Stimulated activated CD8-positive, alpha-beta memory T cell treated with anti-CD3 and anti-CD28 coated beads, Interleukin-4, amount 100 ng/mL, for 24 hours (primary cell): ENCODE data around the gene HEYL.

Experiments used
- DNase-seq: peaks from one replicate; pipeline ENCODE4 v3.0.0-alpha.2; 2020; ENCODE audit warnings: low read depth

Gene HEYL

GRCh38 chr1:39666772-39667171, 27.3 kb upstream of the HEYL start:
- DNase-seq: no peak

GRCh38 chr1:39663559-39663958, 24.1 kb upstream of the HEYL start:
- no peak for DNase-seq

DNA sequence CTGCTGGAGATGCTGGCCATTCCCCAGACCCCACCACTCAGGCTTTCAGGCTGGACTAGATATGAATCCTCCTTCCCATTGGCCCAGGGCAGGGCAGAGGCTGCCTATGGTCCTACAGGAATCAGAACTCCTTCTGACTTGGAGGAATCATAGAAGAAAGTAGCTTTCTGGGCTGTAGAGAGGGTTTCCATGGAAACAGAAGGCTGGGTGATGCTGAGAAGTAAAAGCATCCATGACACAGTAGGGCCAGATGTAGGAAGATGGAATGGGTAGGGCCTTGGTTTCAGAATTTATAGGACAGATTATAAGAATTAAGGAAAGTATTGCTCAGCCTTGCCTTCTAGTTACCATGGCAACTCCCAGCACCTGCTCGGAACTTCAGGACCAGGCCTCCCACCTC, 23.4 kb upstream of the HEYL start:
- no peak for DNase-seq

GRCh38 chr1:39659538-39659937, 20.1 kb upstream of the HEYL start:
- DNase-seq: no peak

GRCh38 chr1:39659110-39659509, 19.7 kb upstream of the HEYL start:
- DNase-seq: no peak

DNA sequence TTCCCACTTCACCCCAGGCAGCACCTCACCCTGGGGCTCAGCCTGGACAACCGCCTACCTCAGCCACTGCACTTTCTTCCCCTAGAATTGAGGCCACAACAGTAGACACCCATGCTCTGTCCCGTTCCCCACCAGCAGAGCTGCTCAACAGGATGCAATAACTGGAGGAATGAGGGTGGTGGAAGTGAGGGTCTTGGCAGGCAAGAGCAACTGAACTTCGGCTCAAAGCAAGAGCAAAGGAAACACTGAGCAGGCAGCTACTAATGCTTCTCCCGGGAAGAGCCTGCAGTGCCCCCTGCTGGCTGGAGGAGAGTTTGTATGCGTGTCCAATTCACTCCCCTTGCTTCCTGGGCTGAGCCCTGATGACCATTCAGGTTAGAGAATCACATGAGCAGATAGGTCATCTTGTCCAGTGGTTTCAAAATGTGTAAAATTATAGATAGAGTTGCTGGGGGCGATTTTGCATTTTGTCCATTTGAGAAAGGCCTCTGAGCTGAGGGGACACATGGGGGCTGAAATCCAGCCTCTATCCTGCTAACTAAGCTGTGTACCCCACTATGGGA, 18.6 kb upstream of the HEYL start:
- peak; percentile 32 for DNase-seq

GRCh38 chr1:39657402-39657801, 18.0 kb upstream of the HEYL start:
- no peak for DNase-seq

DNA sequence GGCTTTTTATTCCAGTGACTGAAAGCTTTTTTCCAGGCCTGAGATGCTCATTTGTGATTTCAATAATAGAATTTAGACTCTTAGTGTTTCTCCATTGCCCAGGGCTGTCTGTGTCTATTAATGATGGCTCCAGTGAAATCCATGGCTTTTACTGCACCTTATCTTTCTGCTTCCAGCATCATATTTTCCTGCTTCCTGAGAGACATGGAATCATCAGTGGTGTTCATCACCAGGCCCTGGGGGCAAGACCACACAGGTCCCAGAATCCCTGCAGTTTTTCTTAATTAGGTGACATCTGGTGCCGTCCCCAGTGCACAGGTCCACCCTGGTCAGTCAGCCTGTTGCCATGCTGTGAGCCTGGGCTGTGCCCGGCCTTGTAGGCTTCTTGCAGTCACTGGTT, 16.9 kb upstream of the HEYL start:
- DNase-seq: no peak

- no peak for DNase-seq
Measured at GRCh38 chr1:39655578-39656268, 16.3 kb upstream of the HEYL start.

GRCh38 chr1:39654291-39654690, 14.8 kb upstream of the HEYL start:
- DNase-seq: no peak

GRCh38 chr1:39653546-39654031, 14.1 kb upstream of the HEYL start:
- DNase-seq: peak; percentile 55

- DNase-seq: no peak
Measured at GRCh38 chr1:39652554-39652953, 13.1 kb upstream of the HEYL start.

GRCh38 chr1:39652105-39652504, 12.7 kb upstream of the HEYL start:
- no peak for DNase-seq

DNA sequence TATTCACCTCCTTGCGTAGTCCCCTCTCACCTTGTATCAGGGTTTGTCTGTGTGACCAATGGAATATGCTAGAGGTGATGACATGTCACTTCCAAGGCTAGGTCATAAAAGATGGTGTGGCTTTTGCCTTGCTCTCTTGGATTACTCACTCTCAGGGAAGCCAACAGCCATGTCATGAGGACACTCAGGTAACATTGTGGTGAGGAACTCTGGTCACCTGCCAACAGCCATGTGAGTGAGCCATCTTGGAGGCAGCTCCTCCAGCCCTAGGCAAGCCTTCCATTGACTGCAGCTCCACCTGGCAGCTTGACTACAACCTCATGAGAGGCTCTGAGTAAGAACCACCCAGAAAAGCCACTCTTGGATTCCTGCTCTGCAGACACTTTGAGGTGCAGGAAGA, 11.0 kb upstream of the HEYL start:
- no peak for DNase-seq

GRCh38 chr1:39649636-39650185, 10.3 kb upstream of the HEYL start:
- no peak for DNase-seq

DNA sequence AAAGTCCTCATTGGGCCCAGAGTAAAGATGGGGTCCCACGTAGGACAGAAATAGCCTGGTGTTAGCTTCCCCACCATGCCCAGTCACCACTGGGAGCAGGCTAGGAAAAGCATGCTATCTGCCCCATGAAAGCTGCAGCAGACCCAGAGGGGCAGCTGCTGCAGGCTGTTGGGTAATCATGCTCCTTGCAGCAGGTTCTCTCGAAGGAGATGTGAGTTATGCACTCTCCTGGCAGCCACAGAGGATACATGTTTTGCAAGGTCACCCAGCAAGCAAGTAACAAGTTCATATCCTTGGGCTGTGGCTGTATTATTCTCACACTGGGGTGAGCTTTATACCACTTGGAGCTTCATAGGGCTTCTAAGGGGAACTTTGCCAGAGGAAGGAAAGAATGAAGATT, 9.1 kb upstream of the HEYL start:
- no peak for DNase-seq

GRCh38 chr1:39647247-39647646, 7.8 kb upstream of the HEYL start:
- no peak for DNase-seq

DNA sequence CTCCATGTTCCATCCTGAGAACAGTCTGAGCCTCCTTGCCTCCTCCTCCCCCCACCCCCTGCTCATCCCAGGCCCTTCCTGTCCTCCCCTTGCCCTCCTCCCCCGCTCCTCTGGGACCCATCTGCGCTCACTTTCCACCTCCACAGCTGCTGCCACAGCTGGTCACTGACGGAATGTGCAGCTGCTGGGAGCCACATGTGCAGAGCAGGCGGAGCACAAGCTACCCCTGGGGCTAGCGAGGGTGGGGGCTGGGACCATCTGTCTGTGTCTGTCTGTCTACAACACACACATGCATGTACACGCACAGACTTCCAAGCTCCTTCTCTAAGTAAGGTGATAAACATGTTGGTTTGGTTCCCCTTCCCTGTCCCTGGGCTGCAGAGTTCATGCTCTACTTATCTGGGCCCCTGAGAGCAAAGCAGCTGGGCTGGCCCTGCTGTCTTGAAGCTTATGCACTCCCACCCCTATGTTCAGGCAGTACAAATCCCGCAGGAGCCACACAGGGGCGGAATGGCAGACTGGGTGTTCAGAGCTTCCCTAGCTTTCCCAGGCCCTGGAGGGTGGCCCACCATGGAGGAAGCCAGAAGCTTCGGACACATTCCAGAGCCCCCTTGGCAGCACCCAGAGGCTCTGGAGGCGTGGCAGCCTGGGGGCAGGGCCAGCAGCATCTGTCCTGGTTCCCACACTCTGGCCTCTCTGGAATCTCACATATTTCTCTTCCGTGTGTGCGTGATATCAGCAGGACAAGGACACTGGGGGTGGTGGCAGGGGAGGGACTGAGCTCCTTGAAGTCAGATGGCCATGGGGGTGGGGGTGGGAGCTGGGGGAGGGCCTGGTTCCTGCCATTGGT, 7.0 kb upstream of the HEYL start:
- DNase-seq: no peak

- no peak for DNase-seq
Measured at GRCh38 chr1:39645411-39646043, 6.1 kb upstream of the HEYL start.

DNA sequence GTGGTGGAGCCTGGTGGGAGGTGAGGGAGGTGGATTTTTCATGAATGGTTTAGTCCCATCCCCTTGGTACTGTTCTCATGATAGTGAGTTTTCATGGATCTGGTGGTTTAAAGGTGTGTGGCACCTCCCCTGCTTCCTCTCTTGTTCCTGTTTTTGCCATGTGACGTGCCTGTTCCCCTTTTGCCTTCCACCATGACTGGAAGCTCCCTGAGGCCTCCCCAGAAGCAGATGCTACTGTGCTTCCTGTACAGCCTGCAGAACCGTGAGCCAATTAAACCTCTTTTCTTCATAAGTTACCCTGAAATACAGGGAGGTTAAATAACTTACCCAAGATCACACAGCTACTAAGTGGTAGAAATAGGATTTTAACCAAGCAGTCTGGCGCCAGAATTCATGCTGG, 4.3 kb upstream of the HEYL start:
- DNase-seq: no peak

DNA sequence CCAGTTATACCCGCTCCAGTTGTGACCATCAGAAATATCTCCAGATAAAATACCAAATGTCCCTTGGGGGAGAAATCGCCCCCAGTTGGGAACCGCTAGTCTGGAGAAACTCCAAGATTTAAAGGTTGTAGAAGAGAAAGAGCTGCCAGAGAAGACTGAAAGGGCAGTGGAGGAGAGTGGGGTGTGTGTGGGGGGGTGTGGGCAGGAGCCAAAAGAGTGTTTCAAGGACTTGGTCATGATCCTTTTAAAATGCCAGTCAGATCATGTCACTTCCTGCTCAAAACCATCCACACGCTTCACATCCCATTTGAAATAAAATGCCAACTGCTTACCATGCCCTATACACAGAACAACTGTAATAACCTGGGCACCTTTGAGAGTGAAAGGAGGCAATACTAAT, 3.4 kb upstream of the HEYL start:
- DNase-seq: no peak

- DNase-seq: no peak
Measured at GRCh38 chr1:39640861-39641260, 1.4 kb upstream of the HEYL start.

DNA sequence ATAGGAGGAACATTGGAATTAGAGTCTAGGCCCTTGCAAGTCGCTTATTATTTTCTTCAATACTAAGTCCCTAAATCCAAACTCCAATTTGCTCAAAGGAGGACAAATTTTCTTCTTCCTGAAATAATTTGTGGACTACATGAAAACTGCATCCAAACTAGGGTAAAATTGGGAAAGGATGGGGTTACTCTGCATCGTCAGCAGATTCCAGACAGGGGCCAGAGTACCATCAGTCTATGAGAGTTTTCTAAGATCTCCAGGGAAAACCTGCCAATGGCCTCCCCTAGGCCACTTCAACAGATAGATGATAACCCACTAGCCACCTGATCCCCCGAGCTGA, 508 bp downstream of the HEYL start:
- DNase-seq: no peak
